Fibroblast of mammary gland (primary cell): ENCODE results near the gene ASGR1.
"Not testable (repeated sequence)": the region's sequence is repeated elsewhere in the genome, so short reads cannot be mapped to it uniquely, and the experiment has no call there.

Experiments used
- DNase-seq: peaks from one replicate; pipeline ENCODE4 v3.0.0-alpha.2; 2010; ENCODE audit warnings: low read depth
- H3K4me3 ChIP-seq: 2 replicates; pipeline ENCODE4 v1.5.1; 2011; ENCODE audit warnings: low read depth, mild to moderate bottlenecking, low read length, moderate library complexity; ENCODE audit not compliant: control insufficient read depth
- CTCF ChIP-seq: conservative IDR thresholded peaks from 2 replicates; pipeline ENCODE4 v1.5.1; 2011; ENCODE audit warnings: low read depth, low read length, inconsistent platforms; ENCODE audit not compliant: control insufficient read depth, insufficient read depth

The ASGR1 gene

GRCh38 chr17:7168841-7169564, 10.2 kb downstream of the ASGR1 start:
- DNase-seq, H3K4me3 ChIP-seq: not testable (repeated sequence)

- DNase-seq: peak; percentile 79
- TF ChIP-seq CTCF: no peak
Measured at GRCh38 chr17:7167832-7168231, 11.3 kb downstream of the ASGR1 start.

GRCh38 chr17:7166873-7167272, 12.3 kb downstream of the ASGR1 start:
- H3K4me3 ChIP-seq: no peak overlapping the region
- TF ChIP-seq CTCF: no peak
- DNase-seq: no peak

More at GRCh38 chr17:7167832-7168231, 11.3 kb downstream of the ASGR1 start:
- H3K4me3 ChIP-seq: no peak overlapping the region

GRCh38 chr17:7159571-7159970, 19.6 kb downstream of the ASGR1 start:
- not testable (repeated sequence) for DNase-seq, H3K4me3 ChIP-seq

GRCh38 chr17:7158424-7158823, 20.7 kb downstream of the ASGR1 start:
- not testable (repeated sequence) for H3K4me3 ChIP-seq, DNase-seq

- TF ChIP-seq CTCF: no peak
- DNase-seq: peak; percentile 29
- no peak overlapping the region for H3K4me3 ChIP-seq
Measured at GRCh38 chr17:7156342-7156940, 22.7 kb downstream of the ASGR1 start.

- DNase-seq: no peak
- H3K4me3 ChIP-seq: no peak overlapping the region
- TF ChIP-seq CTCF: no peak
Measured at GRCh38 chr17:7147772-7148171, 31.4 kb downstream of the ASGR1 start.

GRCh38 chr17:7146115-7146514, 33.1 kb downstream of the ASGR1 start:
- no peak for TF ChIP-seq CTCF
- H3K4me3 ChIP-seq: no peak overlapping the region
- no peak for DNase-seq
